ENCODE data around the gene NTRK1.

NTRK1 gene

DNA sequence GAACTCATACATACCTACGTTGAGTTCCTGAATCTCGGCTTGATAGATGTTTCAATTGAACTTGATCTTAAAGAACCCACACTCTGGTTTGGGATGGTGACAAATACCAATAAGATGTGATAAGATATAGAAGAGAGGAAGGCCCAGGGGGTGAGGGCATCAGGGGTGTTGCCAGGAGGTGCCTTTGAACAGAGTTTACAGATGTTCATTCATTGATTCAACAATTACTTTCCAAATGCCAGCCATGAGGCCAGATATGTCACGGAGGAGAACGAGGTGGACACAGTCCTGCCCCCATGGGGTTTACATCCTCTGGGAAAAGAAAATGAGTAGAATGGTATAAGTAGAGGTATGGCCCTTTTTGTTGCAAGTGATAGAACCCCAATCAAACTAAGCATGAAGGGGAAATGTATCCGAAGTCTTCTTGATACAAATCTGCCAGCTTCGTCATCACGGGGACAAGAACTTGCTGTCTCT lies 60.4 kb downstream of the NTRK1 start:
- no peak overlapping the region for H2AFZ ChIP-seq (ENCODE audit: low read depth)

GRCh38 chr1:156922986-156923669 lies 62.5 kb downstream of the NTRK1 start:
- TF ChIP-seq CTCF (conservative IDR thresholded peaks at IDR 0.05; ENCODE audit: low read depth, low read length), result no peak
- no peak overlapping the region for H3K4me3 ChIP-seq (IDR thresholded peaks at IDR 0.05; ENCODE audit: insufficient read depth, low read depth, low read length)
- no peak overlapping the region for H3K9ac ChIP-seq
- no peak overlapping the region for H2AFZ ChIP-seq (ENCODE audit: low read depth)
- H4K20me1 ChIP-seq (ENCODE audit: insufficient read depth), result no peaks in the 10 kb centered on the region; the same call in 1 of the 2 replicates
- no peaks in the 10 kb centered on the region for H3K36me3 ChIP-seq (ENCODE audit: insufficient read depth)
- H3K27me3 ChIP-seq (ENCODE audit: insufficient read depth, low read depth), result peaks cover 90% of the 10 kb centered on the region
- H3K79me2 ChIP-seq (ENCODE audit: insufficient read depth, low read depth), result no peaks in the 10 kb centered on the region
- no peak overlapping the region for H3K27ac ChIP-seq
- H3K4me1 ChIP-seq (ENCODE audit: low read depth, poor library complexity, severe bottlenecking), result peaks cover 31% of the 10 kb centered on the region
- H3K4me2 ChIP-seq, result no peak overlapping the region

More for the DNA sequence above, 60.4 kb downstream of the NTRK1 start:
- Histone ChIP-seq H3K4me1 (ENCODE audit: low read depth, poor library complexity, severe bottlenecking) (peaks cover 12% of the 10 kb centered on the region), H4K20me1 (ENCODE audit: insufficient read depth) (no peaks in the 10 kb centered on the region), H3K79me2 (ENCODE audit: insufficient read depth, low read depth) (no peaks in the 10 kb centered on the region), H3K27ac (no peak overlapping the region), H3K9ac (no peak overlapping the region), H3K27me3 (ENCODE audit: insufficient read depth, low read depth) (peaks cover 76% of the 10 kb centered on the region), H3K4me2 (no peak overlapping the region), H3K4me3 (IDR thresholded peaks at IDR 0.05; ENCODE audit: insufficient read depth, low read depth, low read length) (no peak overlapping the region), H3K36me3 (ENCODE audit: insufficient read depth) (no peaks in the 10 kb centered on the region)
- TF ChIP-seq CTCF (conservative IDR thresholded peaks at IDR 0.05; ENCODE audit: low read depth, low read length), result no peak

GRCh38 chr1:156923670-156924477 lies 63.2 kb downstream of the NTRK1 start:
- Histone ChIP-seq H3K27me3 (ENCODE audit: insufficient read depth, low read depth) (peaks cover 88% of the 10 kb centered on the region), H3K36me3 (ENCODE audit: insufficient read depth) (no peaks in the 10 kb centered on the region), H3K79me2 (ENCODE audit: insufficient read depth, low read depth) (no peaks in the 10 kb centered on the region), H3K27ac (no peak overlapping the region), H3K4me1 (ENCODE audit: low read depth, poor library complexity, severe bottlenecking) (peaks cover 31% of the 10 kb centered on the region), H3K9ac (no peak overlapping the region), H4K20me1 (ENCODE audit: insufficient read depth) (no peaks in the 10 kb centered on the region; the same call in 1 of the 2 replicates), H3K4me2 (no peak overlapping the region), H2AFZ (ENCODE audit: low read depth) (no peak overlapping the region), H3K4me3 (IDR thresholded peaks at IDR 0.05; ENCODE audit: insufficient read depth, low read depth, low read length) (no peak overlapping the region)
- TF ChIP-seq CTCF (conservative IDR thresholded peaks at IDR 0.05; ENCODE audit: low read depth, low read length), result no peak

- H3K4me2 ChIP-seq, result no peak overlapping the region
- no peak overlapping the region for H3K9ac ChIP-seq
- peaks cover 88% of the 10 kb centered on the region for H3K27me3 ChIP-seq (ENCODE audit: insufficient read depth, low read depth)
- H2AFZ ChIP-seq (ENCODE audit: low read depth), result no peak overlapping the region
- no peak overlapping the region for H3K27ac ChIP-seq
- H3K36me3 ChIP-seq (ENCODE audit: insufficient read depth), result no peaks in the 10 kb centered on the region
- peaks cover 31% of the 10 kb centered on the region for H3K4me1 ChIP-seq (ENCODE audit: low read depth, poor library complexity, severe bottlenecking)
- H4K20me1 ChIP-seq (ENCODE audit: insufficient read depth), result no peaks in the 10 kb centered on the region; the same call in 1 of the 2 replicates
- H3K79me2 ChIP-seq (ENCODE audit: insufficient read depth, low read depth), result no peaks in the 10 kb centered on the region
- no peak overlapping the region for H3K4me3 ChIP-seq (IDR thresholded peaks at IDR 0.05; ENCODE audit: insufficient read depth, low read depth, low read length)
- no peak for TF ChIP-seq CTCF (conservative IDR thresholded peaks at IDR 0.05; ENCODE audit: low read depth, low read length)
Measured at GRCh38 chr1:156924478-156925153, 64.0 kb downstream of the NTRK1 start.

Measured in KMS-11 (cell line).